GM03348 (cell line): Measurements from ENCODE around the gene AFMID.
A peak's percentile ranks its signal among the peaks of the same experiment; 100 is the strongest.

Experiments used
- DNase-seq: peaks from one replicate; pipeline ENCODE4 v3.0.0; 2012; ENCODE audit warnings: low spot score

Gene AFMID

DNA sequence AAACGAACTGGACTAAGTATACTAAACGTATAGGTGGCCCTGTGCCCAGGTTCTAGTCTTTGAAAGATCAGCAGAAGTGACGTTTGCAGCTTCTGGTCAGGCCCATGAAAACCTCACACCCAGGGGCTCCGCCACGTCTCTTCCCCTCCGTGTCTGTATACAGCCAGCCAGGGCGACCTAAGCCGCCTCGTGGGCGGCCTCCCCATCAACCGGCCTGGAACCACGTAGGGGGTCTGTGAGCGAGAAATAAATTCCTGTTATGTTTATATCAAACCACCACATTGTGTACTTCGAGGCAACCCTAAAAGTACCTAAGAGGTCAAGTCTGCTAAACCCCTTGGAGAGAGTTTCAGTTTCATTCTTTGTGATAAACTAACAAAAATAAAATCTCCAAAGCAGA is 7.1 kb upstream of the AFMID start:
- no peak for DNase-seq

DNA sequence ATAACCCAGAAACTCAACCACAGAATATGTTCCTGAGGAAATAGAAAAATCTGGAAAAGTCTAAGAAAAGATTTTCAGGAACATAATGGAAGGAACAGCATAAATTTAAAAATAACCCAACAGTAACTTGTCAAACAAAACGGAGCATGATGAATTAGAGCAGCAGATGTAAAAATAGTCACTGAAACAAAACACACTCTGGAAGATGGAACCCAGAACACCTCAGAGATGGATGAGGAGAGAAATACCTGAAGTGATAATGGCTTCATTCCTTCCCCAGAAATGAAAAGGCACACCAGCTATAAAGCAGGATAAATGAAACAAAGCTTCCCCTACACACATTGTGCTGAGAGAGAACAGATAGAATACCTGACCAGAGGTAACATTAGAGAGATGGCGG is 6.7 kb upstream of the AFMID start:
- no peak for DNase-seq

DNA sequence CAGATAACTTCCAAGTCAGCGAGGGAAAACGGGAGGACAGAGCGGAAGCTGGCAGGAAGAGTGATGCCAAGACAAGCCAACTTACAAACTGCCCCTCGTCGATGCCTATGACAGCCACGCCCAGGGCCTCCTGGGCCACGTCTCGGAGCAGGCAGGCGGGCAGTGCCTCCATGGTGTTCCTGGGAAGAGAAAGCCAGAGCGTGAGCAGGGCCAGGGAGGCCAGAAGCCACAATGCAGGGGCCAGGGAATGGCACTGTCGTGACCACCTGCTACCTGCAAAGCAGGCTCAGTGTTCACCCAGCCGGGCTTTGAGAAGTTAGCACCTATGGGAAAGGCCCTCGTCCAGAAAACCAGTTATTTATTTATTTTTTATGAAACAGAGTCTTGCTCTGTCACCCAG is 4.7 kb upstream of the AFMID start:
- DNase-seq = no peak

DNA sequence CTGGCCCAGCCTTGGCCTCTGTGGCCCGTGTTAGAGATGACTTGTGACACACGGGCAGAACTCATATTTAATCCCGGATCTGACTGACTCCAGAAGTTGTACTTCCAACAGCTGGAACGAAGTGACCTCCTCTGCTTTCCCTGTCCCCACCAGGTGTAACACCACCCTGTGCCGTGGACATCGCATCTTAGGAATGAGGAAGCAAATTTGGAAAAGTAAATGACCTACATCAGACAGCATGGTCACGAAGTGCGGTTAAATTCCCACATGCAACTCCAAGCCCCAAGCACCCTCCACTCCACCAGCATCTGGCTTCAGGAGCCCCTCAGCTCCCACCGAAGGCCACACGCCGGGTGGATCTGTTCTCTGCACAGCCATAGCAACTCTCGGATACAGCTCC is 3.2 kb upstream of the AFMID start:
- DNase-seq = no peak

DNA sequence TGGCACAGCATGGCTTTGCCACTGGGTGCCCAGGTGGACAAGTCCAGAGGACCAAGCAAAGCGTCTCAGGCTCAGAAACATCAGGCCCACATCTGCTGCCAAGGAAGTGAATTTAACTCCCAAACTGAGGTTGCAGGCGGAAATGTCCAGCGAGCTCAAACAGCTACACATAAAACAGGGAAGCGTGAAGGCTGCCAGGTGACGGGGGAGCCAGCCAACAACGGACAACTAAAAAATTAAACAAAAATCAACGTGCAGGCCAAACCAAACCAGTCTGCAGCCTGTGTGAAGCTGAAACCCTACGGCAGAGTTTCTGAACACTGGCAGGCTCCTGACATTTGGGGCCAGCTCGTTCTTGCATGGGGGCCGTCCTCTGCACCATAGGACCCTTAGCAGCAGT is 2.8 kb upstream of the AFMID start:
- DNase-seq = no peak

DNA sequence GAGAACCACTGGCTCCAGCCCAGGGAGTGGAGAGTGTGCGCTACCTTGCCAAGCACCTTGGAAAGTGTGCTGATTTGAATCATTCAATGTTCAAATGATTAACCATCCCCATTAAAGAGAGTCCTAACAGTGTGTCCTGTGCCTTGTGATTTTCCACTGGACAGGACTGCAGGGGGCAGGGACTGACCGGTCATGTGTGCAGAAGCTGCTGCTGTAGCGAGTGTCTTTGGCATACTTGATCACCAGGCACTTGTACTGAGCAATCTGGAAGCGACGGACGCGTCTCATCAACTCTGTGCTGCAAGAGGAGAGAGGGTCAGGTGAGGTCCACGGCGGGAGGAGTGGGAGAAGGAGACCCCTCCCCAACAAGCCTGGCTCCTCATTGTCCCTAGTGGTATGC is 2.3 kb upstream of the AFMID start:
- DNase-seq = no peak

DNA sequence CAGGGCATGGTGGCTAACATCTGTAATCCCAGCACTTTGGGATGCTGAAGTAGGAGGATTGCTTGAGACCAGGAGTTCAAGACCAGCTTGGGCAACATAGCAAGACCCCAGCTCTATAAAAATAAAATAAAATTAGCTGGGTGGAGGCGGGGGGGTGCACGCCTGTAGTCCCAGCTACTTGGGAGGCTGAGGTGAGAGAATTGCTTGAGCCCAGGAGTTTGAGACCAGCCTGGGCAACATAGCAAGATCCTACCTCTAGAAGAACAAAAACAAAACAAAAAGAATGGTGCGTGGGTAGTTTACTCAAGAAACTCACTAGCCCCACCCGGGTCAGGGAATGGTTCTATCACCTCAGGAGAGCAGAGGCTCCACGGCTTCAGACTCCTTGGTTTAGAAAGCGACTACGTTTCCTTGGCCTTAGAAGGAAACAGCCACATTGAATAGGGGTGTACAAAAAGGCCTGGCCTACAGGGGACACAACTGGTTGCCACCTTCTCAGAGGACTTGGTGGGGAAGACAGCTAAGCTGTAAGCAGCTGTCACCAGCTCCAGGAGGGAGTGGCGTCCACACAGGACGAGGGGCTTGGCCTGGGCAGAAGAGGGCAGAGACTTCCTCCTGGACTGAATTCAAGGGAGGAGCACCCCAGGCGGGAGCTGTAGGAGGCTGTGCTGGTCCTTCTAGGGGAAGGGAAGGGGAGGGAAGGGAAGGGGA is 1.0 kb upstream of the AFMID start:
- peak; percentile 51 for DNase-seq

DNA sequence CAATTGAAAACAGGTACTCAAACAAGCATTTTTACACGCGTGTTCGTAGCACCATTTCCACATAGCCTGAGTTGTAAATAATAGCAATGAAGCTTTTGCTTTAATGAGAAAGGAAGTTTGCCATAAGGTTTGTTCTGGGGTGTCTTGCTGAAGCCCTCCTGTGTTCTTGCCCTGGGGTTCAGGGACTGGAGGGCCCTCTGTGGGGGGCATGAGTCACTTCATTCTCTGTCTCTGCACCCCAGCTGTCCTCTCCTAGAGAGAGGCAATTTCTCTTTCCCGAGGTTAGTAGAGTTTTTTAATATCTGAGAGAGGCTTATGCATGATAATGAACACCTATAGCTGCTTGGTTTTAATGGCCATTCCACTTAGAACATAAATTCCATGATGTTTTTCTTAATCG is 9.6 kb downstream of the AFMID start:
- DNase-seq = no peak

DNA sequence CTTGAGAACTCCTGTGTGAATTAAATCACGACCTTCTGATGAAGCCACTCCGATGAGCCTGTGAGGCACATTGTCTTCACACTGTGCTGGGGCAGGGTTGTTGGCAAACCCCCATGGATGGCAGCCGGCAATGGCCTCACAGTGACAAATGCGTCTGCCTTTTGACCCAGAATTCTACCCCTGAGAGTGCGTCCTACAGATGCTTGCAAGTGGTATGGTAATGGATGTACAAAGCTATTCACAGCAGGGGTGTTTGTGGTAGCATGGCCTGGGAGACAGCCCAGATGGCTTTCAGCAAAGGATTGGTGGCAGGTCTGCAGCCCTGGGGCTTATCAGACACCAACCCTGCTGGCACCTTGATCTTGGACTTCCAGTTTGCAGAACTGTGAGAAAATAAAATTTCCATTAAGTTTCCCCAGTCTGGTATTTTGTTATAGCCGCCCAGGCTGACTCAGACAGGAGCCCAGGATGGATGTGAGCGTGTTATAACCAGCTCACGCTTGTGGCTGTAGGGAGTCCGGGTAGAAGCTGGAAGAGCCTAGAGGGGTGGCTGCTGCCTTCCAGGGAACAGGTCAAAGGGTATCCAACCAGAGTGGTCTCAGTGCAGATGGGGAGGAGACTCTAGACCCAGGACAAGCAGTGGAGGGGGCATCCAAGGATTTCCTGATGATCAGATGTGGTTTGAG is 10.1 kb downstream of the AFMID start:
- DNase-seq = no peak

DNA sequence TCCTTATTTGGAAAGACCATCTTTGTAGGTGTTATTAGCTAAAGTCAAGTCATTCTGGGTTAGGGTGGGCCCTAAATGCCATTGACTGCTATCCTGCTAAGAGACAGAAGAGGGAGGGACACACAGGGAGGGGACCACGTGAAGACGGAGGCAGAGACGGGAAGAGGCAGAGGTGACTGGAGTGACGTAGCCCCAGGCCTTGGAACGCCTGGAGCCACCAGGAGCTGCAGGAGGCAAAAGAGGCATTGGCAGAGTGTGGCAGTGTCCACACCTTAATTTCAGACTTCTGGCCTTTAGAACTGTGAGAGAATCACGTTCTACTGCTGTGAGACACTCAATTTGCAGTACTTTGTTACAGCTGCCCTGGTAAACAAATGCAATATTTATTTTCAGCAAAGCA is 13.3 kb downstream of the AFMID start:
- DNase-seq = no peak

DNA sequence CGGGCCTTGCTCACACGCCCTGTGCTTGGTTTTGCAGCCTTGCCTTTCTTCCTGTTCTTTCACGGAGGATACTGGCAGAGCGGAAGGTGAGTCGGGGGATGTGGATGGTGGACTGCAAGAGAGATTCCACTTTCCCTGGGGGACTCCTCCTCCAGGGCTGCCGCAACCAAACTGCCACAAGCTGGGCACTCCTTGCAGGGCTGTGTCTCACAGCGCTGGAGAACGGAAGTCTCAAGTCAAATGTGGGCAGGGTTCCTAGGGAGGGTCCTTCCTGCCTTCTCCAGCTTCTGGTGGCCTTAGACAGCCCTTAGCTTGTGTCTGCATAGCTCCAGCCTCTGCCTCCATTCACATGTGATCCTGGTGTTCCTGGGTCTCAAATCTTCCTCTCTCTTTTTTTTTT is 15.5 kb downstream of the AFMID start:
- no peak for DNase-seq

DNA sequence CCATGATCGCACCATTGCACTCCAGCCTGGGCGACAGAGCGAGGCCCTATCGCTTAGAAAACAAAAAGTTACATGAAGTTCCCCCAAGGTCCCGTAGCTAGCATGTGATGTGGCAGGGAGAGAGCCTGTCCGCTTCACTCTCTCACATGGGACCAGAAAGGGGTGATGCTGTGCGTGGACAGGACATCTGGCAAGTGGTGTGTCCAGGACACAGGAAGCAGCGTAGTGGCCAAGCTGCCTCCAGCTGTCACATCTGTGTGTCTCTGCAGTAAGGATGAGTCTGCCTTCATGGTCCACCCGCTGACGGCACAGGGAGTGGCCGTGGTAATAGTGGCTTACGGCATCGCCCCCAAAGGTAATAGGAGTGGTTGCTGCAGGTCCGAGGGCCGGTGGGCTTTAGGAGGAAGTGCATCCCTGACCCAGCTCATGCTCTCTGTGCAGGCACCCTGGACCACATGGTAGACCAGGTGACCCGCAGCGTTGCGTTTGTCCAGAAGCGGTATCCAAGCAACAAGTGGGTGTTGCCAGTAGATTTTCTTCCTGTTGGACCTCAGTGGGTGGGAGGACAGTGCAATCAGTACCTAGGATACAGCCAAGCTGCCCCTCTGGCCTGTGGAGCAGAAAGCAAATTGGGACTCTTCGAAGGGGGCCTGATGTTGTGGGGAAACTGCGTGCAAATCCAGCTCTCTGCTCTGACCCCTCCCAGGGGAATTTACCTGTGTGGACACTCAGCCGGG is 17.4 kb downstream of the AFMID start:
- no peak for DNase-seq

DNA sequence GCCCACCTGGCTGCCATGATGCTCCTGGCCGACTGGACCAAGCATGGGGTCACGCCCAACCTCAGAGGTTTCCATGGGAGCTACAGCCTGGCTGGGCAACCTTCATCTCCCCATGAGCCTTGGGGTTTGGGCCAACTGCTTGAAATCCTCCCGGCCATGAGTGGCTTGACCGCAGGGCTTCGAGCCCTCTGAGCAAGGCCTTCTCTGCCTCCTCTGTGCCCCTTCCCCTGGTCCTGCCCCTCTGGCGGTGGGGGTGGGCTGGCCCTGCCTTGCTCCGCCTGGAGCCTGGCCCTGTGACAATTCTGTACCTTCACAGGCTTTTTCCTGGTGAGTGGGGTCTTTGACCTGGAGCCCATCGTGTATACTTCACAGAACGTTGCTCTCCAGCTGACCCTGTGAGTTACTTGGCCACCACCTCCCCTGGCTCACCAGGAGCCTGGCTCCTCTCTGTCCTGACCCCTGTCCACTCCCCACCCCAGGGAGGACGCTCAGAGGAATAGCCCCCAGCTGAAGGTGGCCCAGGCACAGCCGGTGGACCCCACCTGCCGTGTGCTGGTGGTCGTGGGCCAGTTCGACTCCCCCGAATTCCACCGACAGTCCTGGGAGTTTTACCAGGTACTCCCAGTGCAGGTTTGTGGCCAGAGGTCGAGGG is 18.1 kb downstream of the AFMID start:
- DNase-seq = no peak

DNA sequence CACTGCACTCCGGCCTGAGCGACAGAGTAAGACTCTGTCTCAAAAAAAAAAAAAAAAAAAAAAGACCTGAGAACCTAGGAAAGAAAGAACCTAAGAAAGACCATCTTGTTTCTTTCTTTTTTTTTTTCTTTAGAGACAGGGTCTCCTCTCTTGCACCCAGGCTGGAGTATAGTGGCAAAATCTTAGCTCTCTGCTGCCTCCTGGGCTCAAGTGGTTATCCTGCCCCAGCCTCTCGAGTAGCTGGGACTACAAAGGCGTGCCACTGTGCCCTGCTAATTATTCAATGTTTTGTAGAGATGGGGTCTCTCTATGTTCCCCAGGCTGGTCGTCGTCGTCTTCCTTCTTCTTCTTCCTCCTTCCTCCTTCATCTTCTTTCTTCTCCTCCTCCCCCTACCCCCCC is 19.1 kb downstream of the AFMID start:
- no peak for DNase-seq

DNA sequence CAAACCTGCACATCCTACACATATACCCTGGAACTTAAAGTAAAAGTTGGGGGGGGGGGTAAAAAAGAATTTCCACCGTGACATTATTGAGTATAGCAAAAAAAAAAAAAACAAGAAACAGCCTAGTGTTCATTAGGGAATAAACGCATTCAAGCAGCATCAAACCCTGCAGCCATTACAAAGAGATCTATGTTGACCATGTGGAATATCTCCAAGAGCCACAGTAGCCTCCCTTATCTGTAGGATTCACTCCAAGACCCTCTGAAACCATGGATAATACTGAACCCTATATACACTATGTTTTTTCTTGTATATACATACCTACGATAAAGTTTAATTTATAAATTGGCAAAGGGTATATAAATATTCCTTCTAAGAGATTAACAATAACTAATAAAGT is 21.3 kb downstream of the AFMID start:
- DNase-seq = no peak

DNA sequence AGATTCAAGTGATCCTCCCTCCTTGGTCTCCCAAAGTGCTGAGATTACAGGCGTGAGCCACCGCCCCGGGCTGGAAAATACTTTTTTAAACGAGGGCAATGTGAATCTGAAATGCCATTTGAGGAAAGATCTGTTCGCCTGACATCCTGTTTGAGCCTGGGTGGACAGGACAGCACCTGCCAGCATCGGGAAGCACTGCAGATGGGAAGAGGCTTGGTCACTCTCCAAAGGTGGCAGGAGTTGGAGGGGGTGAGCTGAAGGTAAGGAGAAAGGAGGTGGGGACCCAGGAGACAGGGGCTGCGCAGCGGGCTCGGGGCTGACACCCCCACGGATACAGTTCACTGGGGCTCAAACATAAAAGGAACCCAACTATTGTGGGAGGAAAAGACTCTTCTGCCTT is 22.9 kb downstream of the AFMID start:
- DNase-seq = no peak

DNA sequence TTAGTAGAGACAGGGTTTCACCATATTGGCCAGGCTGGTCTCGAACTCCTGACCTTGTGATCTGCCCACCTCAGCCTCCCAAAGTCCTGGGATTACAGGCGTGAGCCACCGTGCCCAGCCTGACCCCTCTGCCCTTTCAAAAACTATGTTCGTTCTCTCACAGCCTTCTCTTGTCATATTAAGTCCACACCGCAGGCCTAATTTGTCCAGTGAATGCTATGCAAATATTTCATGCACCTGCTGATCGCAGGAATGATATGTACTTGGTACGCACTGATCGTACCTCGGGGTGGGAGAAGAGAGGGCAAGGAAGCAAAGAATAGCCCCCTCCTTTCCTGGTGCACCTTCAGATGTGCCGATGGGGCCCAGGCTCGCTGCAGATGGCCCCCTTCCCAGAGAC is 23.9 kb downstream of the AFMID start:
- no peak for DNase-seq

DNA sequence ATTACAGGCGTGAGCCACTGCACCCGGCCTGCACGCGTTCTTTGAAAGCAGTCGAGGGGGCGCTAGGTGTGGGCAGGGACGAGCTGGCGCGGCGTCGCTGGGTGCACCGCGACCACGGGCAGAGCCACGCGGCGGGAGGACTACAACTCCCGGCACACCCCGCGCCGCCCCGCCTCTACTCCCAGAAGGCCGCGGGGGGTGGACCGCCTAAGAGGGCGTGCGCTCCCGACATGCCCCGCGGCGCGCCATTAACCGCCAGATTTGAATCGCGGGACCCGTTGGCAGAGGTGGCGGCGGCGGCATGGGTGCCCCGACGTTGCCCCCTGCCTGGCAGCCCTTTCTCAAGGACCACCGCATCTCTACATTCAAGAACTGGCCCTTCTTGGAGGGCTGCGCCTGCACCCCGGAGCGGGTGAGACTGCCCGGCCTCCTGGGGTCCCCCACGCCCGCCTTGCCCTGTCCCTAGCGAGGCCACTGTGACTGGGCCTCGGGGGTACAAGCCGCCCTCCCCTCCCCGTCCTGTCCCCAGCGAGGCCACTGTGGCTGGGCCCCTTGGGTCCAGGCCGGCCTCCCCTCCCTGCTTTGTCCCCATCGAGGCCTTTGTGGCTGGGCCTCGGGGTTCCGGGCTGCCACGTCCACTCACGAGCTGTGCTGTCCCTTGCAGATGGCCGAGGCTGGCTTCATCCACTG is 27.0 kb downstream of the AFMID start, which contains the start of gene BIRC5:
Gene BIRC5 (plus strand): TSS at position 238 of the 690 bp plus-strand sequence. CDS start 64 bp downstream, at position 302.
- peak; percentile 99 for DNase-seq

DNA sequence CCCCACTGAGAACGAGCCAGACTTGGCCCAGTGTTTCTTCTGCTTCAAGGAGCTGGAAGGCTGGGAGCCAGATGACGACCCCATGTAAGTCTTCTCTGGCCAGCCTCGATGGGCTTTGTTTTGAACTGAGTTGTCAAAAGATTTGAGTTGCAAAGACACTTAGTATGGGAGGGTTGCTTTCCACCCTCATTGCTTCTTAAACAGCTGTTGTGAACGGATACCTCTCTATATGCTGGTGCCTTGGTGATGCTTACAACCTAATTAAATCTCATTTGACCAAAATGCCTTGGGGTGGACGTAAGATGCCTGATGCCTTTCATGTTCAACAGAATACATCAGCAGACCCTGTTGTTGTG is 27.5 kb downstream of the AFMID start:
- DNase-seq = no peak

DNA sequence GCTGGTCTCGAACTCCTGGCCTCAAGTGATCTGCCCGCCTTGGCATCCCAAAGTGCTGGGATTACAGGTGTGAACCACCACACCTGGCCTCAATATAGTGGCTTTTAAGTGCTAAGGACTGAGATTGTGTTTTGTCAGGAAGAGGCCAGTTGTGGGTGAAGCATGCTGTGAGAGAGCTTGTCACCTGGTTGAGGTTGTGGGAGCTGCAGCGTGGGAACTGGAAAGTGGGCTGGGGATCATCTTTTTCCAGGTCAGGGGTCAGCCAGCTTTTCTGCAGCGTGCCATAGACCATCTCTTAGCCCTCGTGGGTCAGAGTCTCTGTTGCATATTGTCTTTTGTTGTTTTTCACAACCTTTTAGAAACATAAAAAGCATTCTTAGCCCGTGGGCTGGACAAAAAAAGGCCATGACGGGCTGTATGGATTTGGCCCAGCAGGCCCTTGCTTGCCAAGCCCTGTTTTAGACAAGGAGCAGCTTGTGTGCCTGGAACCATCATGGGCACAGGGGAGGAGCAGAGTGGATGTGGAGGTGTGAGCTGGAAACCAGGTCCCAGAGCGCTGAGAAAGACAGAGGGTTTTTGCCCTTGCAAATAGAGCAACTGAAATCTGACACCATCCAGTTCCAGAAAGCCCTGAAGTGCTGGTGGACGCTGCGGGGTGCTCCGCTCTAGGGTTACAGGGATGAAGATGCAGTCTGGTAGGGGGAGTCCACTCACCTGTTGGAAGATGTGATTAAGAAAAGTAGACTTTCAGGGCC is 32.4 kb downstream of the AFMID start:
- DNase-seq = no peak

DNA sequence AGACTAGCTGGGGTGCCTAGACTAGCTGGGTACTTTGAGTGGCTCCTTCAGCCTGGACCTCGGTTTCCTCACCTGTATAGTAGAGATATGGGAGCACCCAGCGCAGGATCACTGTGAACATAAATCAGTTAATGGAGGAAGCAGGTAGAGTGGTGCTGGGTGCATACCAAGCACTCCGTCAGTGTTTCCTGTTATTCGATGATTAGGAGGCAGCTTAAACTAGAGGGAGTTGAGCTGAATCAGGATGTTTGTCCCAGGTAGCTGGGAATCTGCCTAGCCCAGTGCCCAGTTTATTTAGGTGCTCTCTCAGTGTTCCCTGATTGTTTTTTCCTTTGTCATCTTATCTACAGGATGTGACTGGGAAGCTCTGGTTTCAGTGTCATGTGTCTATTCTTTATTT is 35.9 kb downstream of the AFMID start:
- DNase-seq = no peak

DNA sequence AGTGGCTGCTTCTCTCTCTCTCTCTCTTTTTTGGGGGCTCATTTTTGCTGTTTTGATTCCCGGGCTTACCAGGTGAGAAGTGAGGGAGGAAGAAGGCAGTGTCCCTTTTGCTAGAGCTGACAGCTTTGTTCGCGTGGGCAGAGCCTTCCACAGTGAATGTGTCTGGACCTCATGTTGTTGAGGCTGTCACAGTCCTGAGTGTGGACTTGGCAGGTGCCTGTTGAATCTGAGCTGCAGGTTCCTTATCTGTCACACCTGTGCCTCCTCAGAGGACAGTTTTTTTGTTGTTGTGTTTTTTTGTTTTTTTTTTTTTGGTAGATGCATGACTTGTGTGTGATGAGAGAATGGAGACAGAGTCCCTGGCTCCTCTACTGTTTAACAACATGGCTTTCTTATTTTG is 36.6 kb downstream of the AFMID start:
- no peak for DNase-seq
